BLaER1 (cell line): ENCODE results near the gene SIRT4.
A peak's percentile ranks its signal among the peaks of the same experiment; 100 is the strongest.
"Not testable (repeated sequence)": the region's sequence is repeated elsewhere in the genome, so short reads cannot be mapped to it uniquely, and the experiment has no call there.

Experiments
- H3K27ac ChIP-seq: shearing (Covaris generic); formaldehyde crosslinking; 2 replicates; pipeline ENCODE4 v1.8.1; 2022
- H3K27me3 ChIP-seq: shearing (Covaris generic); formaldehyde crosslinking; 2 replicates; pipeline ENCODE4 v1.8.1; 2022
- H3K36me3 ChIP-seq: shearing (Covaris generic); formaldehyde crosslinking; 2 replicates; pipeline ENCODE4 v1.8.1; 2022
- H3K4me1 ChIP-seq: shearing (Covaris generic); formaldehyde crosslinking; 2 replicates; pipeline ENCODE4 v1.8.1; 2022
- H3K4me2 ChIP-seq: shearing (Covaris generic); formaldehyde crosslinking; 2 replicates; pipeline ENCODE4 v1.8.1; 2022
- H3K4me3 ChIP-seq: shearing (Covaris generic); formaldehyde crosslinking; 2 replicates; pipeline ENCODE4 v1.8.1; 2022
- H3K9ac ChIP-seq: shearing (Covaris generic); formaldehyde crosslinking; 2 replicates; pipeline ENCODE4 v1.8.1; 2022
- H3K9me3 ChIP-seq: shearing (Covaris generic); formaldehyde crosslinking; 2 replicates; pipeline ENCODE4 v1.8.1; 2022
- H4K20me1 ChIP-seq: shearing (Covaris generic); formaldehyde crosslinking; 2 replicates; pipeline ENCODE4 v1.8.1; 2022
- Cebpa-rat ChIP-seq: shearing (Covaris generic); IDR thresholded peaks from 2 replicates; pipeline ENCODE4 v1.8.1; 2022

Gene SIRT4

DNA sequence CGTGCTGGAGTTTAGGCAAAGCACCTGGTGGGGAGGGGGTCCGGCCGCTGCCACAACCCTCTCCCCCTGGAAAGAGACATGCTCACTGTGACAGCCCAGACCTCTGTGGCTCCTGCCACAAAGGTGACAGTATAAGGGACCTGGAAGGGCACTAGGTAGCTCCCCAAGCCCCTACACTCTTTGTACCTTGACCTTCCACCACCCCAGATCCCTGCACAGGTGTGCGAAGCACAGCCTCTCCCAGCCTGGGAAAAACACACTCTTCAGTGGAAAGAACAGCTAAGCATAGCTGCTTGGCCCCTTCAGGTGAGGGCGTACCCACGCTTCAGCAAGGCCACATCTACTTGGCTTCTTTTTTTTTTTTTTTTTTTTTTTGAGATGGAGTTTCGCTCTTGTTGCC is 30.4 kb downstream of the SIRT4 start:
- H3K9me3 ChIP-seq, result peaks cover 27% of the 10 kb centered on the region
- no peak overlapping the region for H3K9ac ChIP-seq
- H3K27me3 ChIP-seq, result no peaks in the 10 kb centered on the region
- no peak overlapping the region for H3K4me2 ChIP-seq
- H3K36me3 ChIP-seq, result no peaks in the 10 kb centered on the region
- H3K27ac ChIP-seq, result no peak overlapping the region
- no peaks in the 10 kb centered on the region for H4K20me1 ChIP-seq
- TF ChIP-seq Cebpa-rat, result no peak
- no peaks in the 10 kb centered on the region for H3K4me1 ChIP-seq
- H3K4me3 ChIP-seq, result no peak overlapping the region

- not testable (repeated sequence) for H3K36me3 ChIP-seq, H3K4me2 ChIP-seq, H3K9ac ChIP-seq, H4K20me1 ChIP-seq, H3K27ac ChIP-seq, H3K4me3 ChIP-seq, H3K4me1 ChIP-seq, H3K27me3 ChIP-seq
- H3K9me3 ChIP-seq, result peaks cover 45% of the 10 kb centered on the region
These were observed 33.3 kb downstream of the SIRT4 start for GRCh38 chr12:120335447-120335846.

GRCh38 chr12:120336392-120336791 is 34.3 kb downstream of the SIRT4 start:
- not testable (repeated sequence) for H3K4me1 ChIP-seq, H3K9ac ChIP-seq, H3K36me3 ChIP-seq, H3K4me2 ChIP-seq, H4K20me1 ChIP-seq, H3K27me3 ChIP-seq, H3K27ac ChIP-seq
- Histone ChIP-seq H3K9me3 (peaks cover 45% of the 10 kb centered on the region), H3K4me3 (peak overlapping the region; percentile 14; the same call in 1 of the 2 replicates)

DNA sequence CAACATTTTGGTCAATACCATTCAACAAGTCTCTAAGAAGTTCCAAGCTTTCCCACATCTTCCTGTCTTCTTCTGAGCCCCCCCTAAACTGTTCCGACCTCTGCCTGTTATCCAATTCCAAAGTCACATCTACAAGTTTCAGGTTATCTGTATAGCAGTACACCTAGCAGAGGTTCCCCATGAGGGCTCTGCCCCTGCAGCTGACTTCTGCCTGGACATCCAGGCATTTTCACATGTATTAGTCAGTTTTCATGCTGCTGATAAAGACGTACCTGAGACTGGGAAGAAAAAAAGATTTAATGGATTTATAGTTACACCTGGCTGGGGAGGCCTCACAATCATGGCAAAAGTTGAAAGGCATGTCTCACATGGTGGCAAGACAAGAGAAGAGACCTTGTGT is 35.6 kb downstream of the SIRT4 start:
- H3K27ac ChIP-seq, result no peak overlapping the region
- H3K36me3 ChIP-seq, result no peaks in the 10 kb centered on the region
- H3K4me2 ChIP-seq, result no peak overlapping the region
- no peak overlapping the region for H3K4me3 ChIP-seq
- no peak for TF ChIP-seq Cebpa-rat
- H3K9me3 ChIP-seq, result peaks cover 45% of the 10 kb centered on the region
- no peaks in the 10 kb centered on the region for H3K27me3 ChIP-seq
- H4K20me1 ChIP-seq, result no peaks in the 10 kb centered on the region
- H3K9ac ChIP-seq, result no peak overlapping the region
- no peaks in the 10 kb centered on the region for H3K4me1 ChIP-seq

DNA sequence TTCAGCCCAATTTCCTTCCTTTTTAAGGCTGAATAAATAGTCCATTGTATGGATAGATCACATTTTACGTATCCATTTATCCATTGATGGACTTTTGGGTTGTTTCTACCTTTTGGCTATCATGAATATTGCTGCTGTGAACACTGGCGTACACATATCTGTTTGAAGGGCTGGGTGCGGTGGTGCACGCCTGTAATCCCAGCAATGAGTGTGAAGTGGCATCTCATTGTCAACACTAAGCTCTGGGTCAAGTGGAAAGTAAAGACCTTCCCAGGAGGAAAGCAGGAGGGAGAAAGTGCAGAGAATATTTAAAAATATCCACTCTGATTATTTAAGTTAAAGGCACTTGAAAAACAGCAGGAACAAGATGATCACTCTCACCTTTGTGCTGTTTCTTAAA is 37.1 kb downstream of the SIRT4 start:
- Histone ChIP-seq H3K4me3 (no peak overlapping the region), H3K4me2 (no peak overlapping the region), H3K27ac (no peak overlapping the region), H3K4me1 (no peaks in the 10 kb centered on the region), H4K20me1 (no peaks in the 10 kb centered on the region), H3K9me3 (peaks cover 45% of the 10 kb centered on the region), H3K36me3 (no peaks in the 10 kb centered on the region), H3K27me3 (no peaks in the 10 kb centered on the region), H3K9ac (no peak overlapping the region)
- no peak for TF ChIP-seq Cebpa-rat

DNA sequence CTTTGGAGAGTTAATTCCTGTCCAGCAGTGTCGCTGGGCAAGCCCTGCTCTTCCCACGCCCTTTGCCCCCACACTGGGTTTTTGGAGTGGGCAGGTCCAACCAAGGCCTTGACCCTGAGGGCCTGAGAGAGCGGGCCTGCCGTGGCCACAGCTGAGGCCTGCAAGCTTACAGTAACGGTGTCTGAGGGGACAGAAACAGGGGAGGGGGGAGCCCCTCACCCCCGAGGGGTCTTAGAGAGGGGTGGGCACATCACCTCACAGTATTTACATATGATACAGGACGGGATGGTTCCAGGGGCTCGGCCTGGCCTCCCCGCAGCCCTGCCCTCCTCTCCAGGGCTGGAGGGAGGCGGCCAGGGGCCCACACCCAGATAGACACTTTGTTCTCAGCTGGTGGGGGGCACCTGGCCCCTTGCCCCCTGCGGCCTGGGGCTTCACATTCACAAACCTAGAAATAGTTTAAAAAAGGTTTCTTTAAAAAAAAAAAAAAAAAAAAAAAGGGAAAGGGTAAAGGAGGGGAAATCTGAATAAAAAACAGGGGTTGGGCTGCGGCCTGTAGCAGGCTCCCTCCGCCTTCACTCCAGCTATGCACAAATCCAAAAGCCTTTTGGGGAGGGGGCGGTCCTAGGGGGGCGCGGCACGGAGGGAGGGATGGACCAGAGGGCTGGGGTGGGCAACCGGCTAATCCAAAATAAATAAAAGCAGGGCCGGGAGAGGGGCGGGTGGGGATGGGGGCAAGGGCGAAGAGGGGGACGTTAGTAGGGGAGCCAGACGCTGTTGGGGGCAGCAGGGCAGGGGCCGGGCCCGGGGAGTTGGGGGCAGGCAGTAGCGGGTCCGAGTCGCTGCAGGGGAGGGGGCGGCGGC is 40.3 kb downstream of the SIRT4 start:
- no peak for TF ChIP-seq Cebpa-rat
- no peak overlapping the region for H3K4me3 ChIP-seq
- H3K36me3 ChIP-seq, result no peaks in the 10 kb centered on the region
- no peak overlapping the region for H3K4me2 ChIP-seq
- no peaks in the 10 kb centered on the region for H4K20me1 ChIP-seq
- H3K9ac ChIP-seq, result no peak overlapping the region
- H3K4me1 ChIP-seq, result peaks cover 10% of the 10 kb centered on the region
- H3K27me3 ChIP-seq, result no peaks in the 10 kb centered on the region
- H3K27ac ChIP-seq, result no peak overlapping the region
- H3K9me3 ChIP-seq, result peaks cover 20% of the 10 kb centered on the region

GRCh38 chr12:120343039-120343537 is 41.0 kb downstream of the SIRT4 start:
- no peak overlapping the region for H3K4me2 ChIP-seq
- no peak overlapping the region for H3K27ac ChIP-seq
- no peak overlapping the region for H3K4me3 ChIP-seq
- H3K9ac ChIP-seq, result no peak overlapping the region
- H3K36me3 ChIP-seq, result no peaks in the 10 kb centered on the region
- H3K9me3 ChIP-seq, result peaks cover 13% of the 10 kb centered on the region
- H4K20me1 ChIP-seq, result no peaks in the 10 kb centered on the region
- TF ChIP-seq Cebpa-rat, result no peak
- H3K4me1 ChIP-seq, result peaks cover 10% of the 10 kb centered on the region
- no peaks in the 10 kb centered on the region for H3K27me3 ChIP-seq

DNA sequence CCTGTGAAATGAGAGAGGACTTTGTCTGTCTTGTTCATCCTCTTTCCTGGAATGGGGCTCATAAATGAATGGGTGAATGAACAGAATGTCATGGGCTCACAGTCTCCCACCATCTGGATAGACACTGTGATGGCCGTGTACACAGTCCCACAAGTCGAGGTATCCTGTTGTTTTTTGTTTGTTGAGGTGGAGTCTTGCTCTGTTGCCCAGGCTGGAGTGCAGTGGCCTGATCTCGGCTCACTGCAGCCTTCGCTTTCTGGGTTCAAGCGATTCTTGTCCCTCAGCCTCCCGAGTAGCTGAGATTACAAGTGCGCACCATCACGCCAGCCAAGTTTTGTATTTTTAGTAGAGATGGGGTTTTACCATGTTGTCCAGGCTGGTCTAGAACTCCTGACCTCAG is 41.6 kb downstream of the SIRT4 start:
- H3K27me3 ChIP-seq, result no peaks in the 10 kb centered on the region
- peaks cover 7% of the 10 kb centered on the region for H3K9me3 ChIP-seq
- peaks cover 10% of the 10 kb centered on the region for H3K4me1 ChIP-seq
- H3K4me2 ChIP-seq, result no peak overlapping the region
- H3K36me3 ChIP-seq, result no peaks in the 10 kb centered on the region
- no peak overlapping the region for H3K9ac ChIP-seq
- H3K27ac ChIP-seq, result no peak overlapping the region
- no peaks in the 10 kb centered on the region for H4K20me1 ChIP-seq
- TF ChIP-seq Cebpa-rat, result no peak
- H3K4me3 ChIP-seq, result no peak overlapping the region

GRCh38 chr12:120346031-120346430 is 43.9 kb downstream of the SIRT4 start:
- H3K9me3 ChIP-seq, result no peaks in the 10 kb centered on the region
- peaks cover 10% of the 10 kb centered on the region for H3K4me1 ChIP-seq
- no peak overlapping the region for H3K4me3 ChIP-seq
- H3K4me2 ChIP-seq, result no peak overlapping the region
- no peaks in the 10 kb centered on the region for H3K27me3 ChIP-seq
- no peak for TF ChIP-seq Cebpa-rat
- H3K27ac ChIP-seq, result no peak overlapping the region
- H3K36me3 ChIP-seq, result no peaks in the 10 kb centered on the region
- no peak overlapping the region for H3K9ac ChIP-seq
- no peaks in the 10 kb centered on the region for H4K20me1 ChIP-seq

GRCh38 chr12:120346681-120347080 is 44.6 kb downstream of the SIRT4 start:
- Histone ChIP-seq H3K27me3 (no peaks in the 10 kb centered on the region), H3K9ac (no peak overlapping the region), H3K27ac (no peak overlapping the region), H3K4me3 (no peak overlapping the region), H3K9me3 (no peaks in the 10 kb centered on the region), H3K4me1 (peaks cover 10% of the 10 kb centered on the region), H4K20me1 (no peaks in the 10 kb centered on the region), H3K36me3 (no peaks in the 10 kb centered on the region), H3K4me2 (no peak overlapping the region)
- no peak for TF ChIP-seq Cebpa-rat

GRCh38 chr12:120347766-120348165 is 45.6 kb downstream of the SIRT4 start:
- Histone ChIP-seq H3K4me2 (no peak overlapping the region), H3K36me3 (no peaks in the 10 kb centered on the region), H4K20me1 (no peaks in the 10 kb centered on the region), H3K4me3 (no peak overlapping the region), H3K27me3 (no peaks in the 10 kb centered on the region), H3K9me3 (no peaks in the 10 kb centered on the region), H3K9ac (no peak overlapping the region), H3K4me1 (peaks cover 10% of the 10 kb centered on the region), H3K27ac (no peak overlapping the region)
- TF ChIP-seq Cebpa-rat, result no peak
